Measurements from ENCODE around the gene COL25A1. TPM values are rescaled to one million over a fixed set of nuclear protein-coding genes. Genes with fewer than 3 reads are reported as not detected.

Gene COL25A1
- total RNA-seq, 1 experiment from 2014 or later: not detected

GRCh38 chr4:109148577-109149075 lies 153.8 kb downstream of the COL25A1 start:
- POLR2A ChIA-PET: no interaction called here
- RAD21 ChIA-PET (ENCODE audit: low non-redundant PET in 1 of 2, low total read pairs in 2 of 2, uncharacterized antibody in 2 of 2, unreplicated experiment in 2 of 2): no interaction called here
- H3K27ac ChIP-seq (ENCODE audit: low read depth, low read length): no peak overlapping the region
- H4K20me1 ChIP-seq (ENCODE audit: insufficient read depth): no peaks in the 10 kb centered on the region
- TF ChIP-seq CTCF (IDR thresholded peaks at IDR 0.05 in 2 of 3, conservative IDR thresholded peaks at IDR 0.05 in 1 of 3; ENCODE audit: borderline replicate concordance in 1 of 3, insufficient read depth in 1 of 3, low read depth in 2 of 3, low read length in 2 of 3) (no peak), TCF7L2 (IDR thresholded peaks at IDR 0.05; ENCODE audit: borderline replicate concordance, extremely low read depth, insufficient read depth, insufficient read length) (no peak), CEBPB (IDR thresholded peaks at IDR 0.05; ENCODE audit: low read depth) (no peak), YY1 (IDR thresholded peaks at IDR 0.05; ENCODE audit: extremely low read depth, insufficient replicate concordance, low read depth, low read length) (no peak), POLR2AphosphoS5 (IDR thresholded peaks at IDR 0.05; ENCODE audit: low read depth, low read length) (no peak), POLR2A (IDR thresholded peaks at IDR 0.05; ENCODE audit: borderline replicate concordance, extremely low read depth, insufficient read depth, insufficient read length) (no peak), SP1 (IDR thresholded peaks at IDR 0.05; ENCODE audit: low read depth) (no peak), EGR1 (IDR thresholded peaks at IDR 0.05; ENCODE audit: low read depth) (no peak)
- TF ChIP-seq, protein P1, sequence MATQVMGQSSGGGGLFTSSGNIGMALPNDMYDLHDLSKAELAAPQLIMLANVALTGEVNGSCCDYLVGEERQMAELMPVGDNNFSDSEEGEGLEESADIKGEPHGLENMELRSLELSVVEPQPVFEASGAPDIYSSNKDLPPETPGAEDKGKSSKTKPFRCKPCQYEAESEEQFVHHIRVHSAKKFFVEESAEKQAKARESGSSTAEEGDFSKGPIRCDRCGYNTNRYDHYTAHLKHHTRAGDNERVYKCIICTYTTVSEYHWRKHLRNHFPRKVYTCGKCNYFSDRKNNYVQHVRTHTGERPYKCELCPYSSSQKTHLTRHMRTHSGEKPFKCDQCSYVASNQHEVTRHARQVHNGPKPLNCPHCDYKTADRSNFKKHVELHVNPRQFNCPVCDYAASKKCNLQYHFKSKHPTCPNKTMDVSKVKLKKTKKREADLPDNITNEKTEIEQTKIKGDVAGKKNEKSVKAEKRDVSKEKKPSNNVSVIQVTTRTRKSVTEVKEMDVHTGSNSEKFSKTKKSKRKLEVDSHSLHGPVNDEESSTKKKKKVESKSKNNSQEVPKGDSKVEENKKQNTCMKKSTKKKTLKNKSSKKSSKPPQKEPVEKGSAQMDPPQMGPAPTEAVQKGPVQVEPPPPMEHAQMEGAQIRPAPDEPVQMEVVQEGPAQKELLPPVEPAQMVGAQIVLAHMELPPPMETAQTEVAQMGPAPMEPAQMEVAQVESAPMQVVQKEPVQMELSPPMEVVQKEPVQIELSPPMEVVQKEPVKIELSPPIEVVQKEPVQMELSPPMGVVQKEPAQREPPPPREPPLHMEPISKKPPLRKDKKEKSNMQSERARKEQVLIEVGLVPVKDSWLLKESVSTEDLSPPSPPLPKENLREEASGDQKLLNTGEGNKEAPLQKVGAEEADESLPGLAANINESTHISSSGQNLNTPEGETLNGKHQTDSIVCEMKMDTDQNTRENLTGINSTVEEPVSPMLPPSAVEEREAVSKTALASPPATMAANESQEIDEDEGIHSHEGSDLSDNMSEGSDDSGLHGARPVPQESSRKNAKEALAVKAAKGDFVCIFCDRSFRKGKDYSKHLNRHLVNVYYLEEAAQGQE (IDR thresholded peaks at IDR 0.05; ENCODE audit: low read depth): no peak
- H3K9me3 ChIP-seq (ENCODE audit: control insufficient read depth in 1 of 2, insufficient read depth in 1 of 2, low read depth in 1 of 2, low read length in 2 of 2): no peaks in the 10 kb centered on the region
- peaks cover 57% of the 10 kb centered on the region for H3K27me3 ChIP-seq (ENCODE audit: insufficient read depth, low read length)
- no peak for ATAC-seq
- H3K4me3 ChIP-seq (replicated peaks in 1 of 2; ENCODE audit: low read depth in 1 of 2, low read length in 2 of 2): no peak overlapping the region
- no peaks in the 10 kb centered on the region for H3K4me1 ChIP-seq (ENCODE audit: control insufficient read depth in 1 of 2, insufficient read depth in 2 of 2, low read length in 2 of 2)
- BruUV-seq (replicated peaks): no TSS peak
- intact Hi-C loops (cut with micrococcal nuclease): no loop called here
- CTCF ChIA-PET: no interaction called here
- DNase-seq (ENCODE audit: low read depth, low spot score): no peak
- H3K4me2 ChIP-seq (ENCODE audit: low read length): no peak overlapping the region
- H3K9me2 ChIP-seq (ENCODE audit: insufficient read depth): no peaks in the 10 kb centered on the region
- no peaks in the 10 kb centered on the region for H3K79me2 ChIP-seq (ENCODE audit: insufficient read depth, low read length)
- no peak overlapping the region for H2AFZ ChIP-seq (ENCODE audit: low read depth, low read length, poor library complexity, severe bottlenecking)
- H3K36me3 ChIP-seq (ENCODE audit: control insufficient read depth in 1 of 2, insufficient read depth in 2 of 2, low read length in 2 of 2): no peaks in the 10 kb centered on the region
- no peak overlapping the region for H3K9ac ChIP-seq (ENCODE audit: low read length)
